Activated T-helper 9 cell treated with anti-CD3 and anti-CD28 coated beads, Interleukin-2, amount 50 U/mL, for 16 hours (primary cell): ENCODE results near the gene CNOT3.
"Not testable (repeated sequence)": the region's sequence is repeated elsewhere in the genome, so short reads cannot be mapped to it uniquely, and the experiment has no call there.

Experiments used
- DNase-seq: peaks from one replicate; pipeline ENCODE4 v3.0.0-alpha.2; 2020; ENCODE audit warnings: low read depth

The CNOT3 gene

DNA sequence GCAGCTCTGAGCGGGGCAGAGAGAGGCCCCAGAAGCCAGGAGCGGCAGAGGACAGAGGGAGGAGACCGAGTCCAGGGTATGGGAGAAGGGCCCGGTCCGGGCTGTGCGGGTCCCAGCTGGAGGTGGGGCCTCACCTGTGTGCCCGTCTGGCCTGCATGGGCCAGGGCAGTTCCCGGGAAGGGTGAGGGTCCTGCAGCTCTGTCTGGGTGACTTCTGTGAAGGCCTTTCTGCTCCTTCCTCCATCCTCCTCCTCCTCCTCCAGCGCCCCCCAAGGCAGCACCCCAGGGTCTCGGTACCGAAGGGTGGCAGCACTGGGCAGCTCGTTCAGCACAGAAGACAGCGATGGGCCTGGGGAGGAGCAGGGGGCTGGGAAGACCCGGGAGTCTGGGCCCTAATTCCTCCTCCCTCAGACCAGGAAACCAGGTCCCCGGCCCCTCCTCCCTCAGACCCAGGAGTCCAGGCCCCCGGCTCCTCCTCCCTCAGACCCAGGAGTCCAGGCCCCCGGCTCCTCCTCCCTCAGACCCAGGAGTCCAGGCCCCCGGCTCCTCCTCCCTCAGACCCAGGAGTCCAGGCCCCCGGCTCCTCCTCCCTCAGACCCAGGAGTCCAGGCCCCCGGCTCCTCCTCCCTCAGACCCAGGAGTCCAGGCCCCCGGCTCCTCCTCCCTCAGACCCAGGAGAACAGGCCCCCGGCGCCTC lies 34.3 kb downstream of the CNOT3 start:
- not testable (repeated sequence) for DNase-seq

DNA sequence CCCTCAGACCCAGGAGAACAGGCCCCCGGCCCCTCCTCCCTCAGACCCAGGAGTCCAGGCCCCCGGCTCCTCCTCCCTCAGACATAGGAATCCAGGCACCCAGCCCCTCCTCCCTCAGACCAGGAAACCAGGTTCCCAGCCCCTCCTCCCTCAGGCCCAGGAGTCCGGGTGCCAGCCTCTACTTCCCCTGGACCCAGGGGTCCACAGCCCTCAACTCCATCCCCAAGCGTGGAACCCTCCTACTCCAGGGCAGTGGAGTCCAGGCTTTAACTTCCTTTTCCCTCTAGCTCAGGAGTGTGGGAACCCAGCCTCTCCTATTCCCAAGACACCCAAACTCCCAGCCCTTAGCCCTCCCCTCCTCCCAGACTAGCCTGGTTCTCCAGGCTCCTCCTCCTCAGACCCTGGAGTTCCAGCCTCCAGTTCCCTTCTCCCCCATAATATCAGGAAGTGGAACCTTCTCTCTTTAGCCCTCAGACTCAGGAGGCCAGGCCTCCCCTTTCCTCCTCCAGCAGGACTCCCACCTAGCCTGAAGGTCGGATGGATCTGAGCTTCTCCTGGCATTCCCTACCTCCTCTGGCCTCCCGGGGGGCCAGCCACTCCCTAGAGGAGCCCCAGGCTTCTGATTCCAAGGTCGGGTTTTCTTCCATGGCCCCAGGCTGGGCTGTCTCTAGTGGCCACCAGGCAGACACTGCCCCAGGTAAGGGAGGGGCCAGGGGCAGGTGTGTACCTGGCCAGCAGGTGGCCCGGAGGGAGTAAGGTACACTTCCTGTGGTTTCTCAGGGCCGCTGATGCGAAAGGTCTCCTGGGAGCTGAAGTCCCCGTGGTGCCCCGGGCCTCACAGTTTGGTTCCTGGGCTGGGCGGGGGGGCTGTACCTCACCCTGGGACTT lies 35.2 kb downstream of the CNOT3 start, which contains the start of gene TMC4:
Gene TMC4 (minus strand): TSS at position 690 of the 888 bp plus-strand sequence. CDS start 43 bp downstream, at position 647.
- DNase-seq: no peak

DNA sequence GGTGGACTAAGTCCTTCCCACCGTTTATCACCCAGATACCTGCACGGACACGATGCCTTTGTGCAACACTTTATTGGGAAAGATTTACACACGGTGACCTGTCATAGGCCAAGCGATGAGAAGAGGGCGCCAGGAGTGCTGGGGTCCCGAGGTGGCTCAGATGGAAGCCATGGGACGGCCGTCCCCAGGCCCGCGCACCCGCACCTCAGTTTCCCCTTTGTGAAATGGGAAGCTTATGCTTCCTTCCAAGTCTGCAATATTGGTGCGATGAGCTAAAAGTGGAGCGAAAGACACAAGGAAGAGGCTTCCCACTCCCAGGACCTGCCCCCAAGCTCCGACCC lies 35.8 kb downstream of the CNOT3 start:
- DNase-seq: no peak

DNA sequence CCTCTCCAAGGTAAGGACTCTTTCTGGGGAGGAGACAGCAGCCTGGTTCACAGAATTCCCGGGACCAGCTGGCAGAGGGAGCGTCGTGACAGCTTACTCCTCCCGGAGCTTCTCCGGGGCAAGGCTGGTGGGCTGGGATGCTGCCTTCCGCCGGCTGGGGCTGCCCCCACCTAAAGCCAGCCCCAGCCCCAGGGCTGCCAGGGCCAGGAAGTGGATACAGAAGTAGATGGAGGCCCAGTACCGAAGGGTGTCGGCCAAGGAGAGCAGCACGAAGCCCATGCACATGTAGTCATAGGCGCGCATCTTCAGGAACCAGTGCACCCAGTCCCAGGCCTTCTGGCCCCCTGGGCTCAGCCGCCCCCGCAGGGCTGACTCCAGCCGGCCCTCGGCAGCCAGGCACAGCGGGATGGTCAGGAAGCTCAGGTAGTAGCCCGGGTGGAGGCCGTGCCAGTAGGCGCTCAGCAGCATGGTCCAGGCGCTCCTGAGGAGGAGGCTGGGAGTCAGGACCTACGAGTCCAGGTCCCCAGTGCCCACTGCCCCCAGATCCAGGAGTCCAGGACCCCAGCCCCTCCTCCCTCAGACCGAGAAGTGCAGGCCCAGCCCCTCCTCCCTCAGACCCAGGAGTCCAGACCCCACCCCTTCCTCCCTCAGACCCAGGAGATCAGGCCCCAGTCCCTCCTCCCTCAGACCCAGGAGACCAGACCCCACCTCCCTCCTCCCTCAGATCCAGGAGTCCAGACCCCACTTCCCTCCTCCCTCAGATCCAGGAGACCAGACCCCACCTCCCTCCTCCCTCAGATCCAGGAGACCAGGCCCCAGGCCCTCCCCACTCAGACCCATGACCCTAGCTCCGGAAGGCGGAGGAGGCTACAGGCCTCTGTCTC lies 36.6 kb downstream of the CNOT3 start:
- no peak for DNase-seq

DNA sequence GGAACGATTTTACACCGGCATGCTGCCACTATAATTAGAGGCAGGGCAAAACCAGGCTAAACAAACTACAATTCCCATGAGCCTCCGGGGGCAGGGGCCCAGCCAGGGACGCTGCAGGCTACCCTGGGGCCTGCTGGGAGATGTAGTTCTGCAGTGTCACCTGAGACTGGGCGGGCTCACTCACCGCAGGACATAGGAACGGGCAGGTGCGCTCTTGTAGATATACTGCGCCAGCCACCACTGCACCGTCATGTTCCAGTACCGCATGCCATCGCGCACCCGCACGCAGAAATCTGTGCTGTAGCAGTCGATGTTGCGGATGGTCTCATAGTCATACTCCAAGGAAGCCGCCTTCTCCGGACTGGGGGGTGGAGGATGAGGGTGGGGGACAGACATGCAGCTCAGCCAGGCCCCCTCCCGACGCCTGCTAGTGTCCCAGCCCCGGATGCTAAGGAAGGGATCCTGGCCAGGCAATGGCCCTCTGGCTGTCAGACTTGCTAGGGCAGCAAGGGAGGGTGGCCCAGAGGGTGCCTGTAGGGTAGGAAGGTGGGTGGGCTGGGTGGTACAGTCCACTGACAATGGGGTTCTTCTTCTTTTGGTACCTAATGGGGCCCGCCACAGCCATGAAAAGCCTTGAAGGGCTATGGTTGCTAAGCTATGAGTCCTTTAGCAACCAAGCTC lies 41.2 kb downstream of the CNOT3 start:
- no peak for DNase-seq

DNA sequence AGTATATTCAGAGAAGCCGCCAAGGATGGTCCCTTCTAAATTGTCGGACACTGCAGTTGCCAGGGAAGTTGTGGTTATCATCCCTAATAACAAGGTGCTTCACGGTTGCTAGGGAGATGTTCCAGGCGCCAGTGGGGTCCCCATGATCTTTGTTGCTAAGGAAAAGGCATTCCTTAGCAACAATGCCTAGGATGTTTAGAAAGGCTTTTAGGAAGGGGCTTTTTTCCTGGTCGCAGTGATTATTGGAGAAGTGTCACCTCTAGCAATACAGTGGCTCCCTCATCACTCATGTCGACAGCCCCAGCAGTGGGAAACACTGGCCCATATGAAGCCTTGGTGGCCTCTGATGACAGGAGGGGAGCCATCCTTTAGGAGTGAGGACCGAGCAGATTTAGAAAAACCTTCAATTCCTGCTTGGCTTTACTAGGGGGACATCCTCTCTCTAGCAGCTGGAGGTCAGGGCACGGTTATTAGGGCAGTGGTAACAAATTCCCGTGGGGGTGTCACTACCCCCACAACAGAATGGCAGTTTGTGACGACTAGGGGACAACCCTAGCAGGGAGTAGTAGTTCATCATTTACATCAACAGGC lies 41.8 kb downstream of the CNOT3 start:
- DNase-seq: no peak

DNA sequence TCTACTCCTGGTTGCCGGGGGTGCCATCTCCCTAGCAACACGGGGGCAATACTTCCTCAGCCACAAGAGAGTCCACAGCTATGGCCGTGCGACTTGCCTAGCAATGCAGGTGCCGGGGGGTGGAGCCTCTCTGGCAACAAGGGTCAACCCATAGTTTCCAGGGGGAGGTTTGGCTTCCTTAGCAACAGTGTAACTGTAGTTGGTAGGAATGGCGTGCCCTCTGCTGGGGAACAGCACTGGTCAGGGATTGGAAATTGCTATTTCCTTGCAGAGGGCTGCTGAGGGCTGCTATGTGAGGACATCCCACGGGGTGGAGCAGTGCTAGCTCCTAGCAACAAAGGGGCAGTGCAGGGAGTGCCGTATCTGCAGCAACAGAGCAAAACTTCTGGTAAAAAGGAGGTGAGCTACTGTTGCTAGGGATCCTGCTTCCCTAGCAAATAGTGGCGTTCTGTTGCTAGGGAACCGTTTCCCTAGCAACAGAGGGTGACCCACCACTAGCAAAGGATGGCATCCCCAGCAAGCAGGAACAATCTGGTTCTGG lies 42.4 kb downstream of the CNOT3 start:
- DNase-seq: no peak

DNA sequence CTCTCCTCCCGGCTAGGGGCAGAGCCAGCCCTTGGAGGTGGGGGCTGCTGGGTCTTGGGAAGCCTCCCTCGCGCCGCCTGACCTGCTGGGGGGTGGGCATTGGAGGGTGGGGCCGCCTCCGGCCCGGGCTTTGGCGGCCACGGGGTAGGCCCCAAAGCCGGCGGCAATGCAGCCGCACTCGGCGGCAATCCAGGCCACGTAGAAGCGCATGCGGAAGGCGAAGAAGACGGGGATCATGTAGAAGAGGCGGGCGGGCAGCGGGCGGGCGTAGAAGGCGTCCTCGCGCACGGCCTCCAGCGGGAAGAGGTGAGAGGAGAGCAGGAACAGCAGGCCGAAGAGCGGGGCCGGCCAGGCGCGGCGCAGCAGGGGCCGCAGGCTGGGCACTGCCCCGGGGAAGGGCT lies 43.1 kb downstream of the CNOT3 start:
- no peak for DNase-seq

DNA sequence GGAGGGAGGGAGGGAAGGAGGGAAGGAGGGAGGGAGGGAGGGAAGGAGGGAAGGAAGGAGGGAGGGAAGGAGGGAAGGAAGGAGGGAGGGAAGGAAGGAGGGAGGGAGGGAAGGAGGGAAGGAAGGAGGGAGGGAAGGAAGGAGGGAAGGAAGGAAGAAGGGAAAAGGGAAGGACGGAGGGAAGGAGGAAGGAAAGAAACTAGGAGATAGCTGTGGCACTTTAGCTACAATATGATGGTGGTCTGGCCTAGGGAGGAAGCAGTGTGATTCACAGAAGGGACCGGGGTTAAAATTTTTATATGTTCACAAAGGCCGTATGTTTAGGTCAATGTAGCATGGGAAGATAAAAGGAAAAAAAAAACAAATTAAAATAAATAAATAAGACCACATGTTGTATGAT lies 44.3 kb downstream of the CNOT3 start:
- DNase-seq: not testable (repeated sequence)

DNA sequence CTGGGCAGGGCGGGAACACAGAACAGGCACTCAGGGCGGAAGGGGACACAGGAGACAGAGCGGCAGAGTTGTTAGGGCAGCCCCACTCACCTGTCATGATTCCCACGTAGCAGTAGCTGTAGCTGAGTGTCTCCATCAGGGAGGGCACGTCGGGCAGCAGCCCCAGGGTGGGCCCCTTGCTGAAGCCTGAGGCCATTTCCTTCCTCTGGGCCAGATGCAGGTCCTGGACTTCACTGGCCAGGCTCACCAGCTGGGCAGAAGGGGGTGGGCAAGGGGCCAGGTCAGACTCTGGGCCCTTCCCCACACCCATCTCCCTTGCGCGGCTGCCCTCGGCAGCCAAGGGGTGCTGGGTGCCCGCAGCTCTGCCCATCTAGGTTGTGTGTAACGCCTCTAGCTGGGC lies 45.9 kb downstream of the CNOT3 start:
- no peak for DNase-seq

DNA sequence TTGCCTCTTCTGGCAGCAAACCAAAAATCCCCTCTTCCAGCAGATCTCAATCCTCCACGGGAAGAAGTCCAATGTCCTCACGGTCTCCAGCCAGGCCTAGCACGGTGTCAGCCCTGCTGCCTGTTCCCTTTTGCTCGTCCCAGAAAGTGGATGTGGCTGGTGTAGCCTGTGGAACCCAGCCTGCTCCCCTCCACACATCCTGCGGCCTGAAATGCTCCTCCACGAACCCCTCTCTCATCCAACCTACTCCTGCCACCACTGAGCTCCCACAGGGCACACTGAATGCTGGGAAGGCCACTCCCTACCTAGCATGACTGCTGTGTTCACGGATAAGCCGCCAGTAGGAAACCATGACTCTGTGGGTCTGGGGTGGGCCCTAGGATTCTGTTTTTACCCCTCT lies 48.8 kb downstream of the CNOT3 start:
- DNase-seq: no peak

DNA sequence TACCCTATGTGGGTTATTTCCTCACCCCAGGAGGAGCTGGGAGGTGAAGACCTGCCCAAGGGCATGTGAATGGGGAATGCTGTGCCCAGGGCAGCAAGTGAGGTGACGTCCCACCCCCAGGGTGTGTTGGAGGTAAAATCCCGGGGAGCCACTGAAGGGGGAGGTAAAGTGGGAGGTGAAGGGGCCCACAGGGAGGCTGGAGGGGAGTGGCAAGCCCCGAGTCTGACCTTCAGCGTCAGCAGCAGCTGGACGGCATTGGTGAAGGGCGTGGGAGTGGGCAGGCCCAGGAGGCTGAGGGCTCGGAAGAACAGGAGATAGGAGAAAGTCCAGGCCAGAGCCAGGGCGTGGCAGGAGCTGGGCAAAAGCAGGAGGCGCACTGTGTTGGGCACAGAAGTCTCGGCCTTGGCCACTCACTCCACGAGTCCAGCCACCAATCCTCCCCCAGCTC lies 49.4 kb downstream of the CNOT3 start:
- DNase-seq: no peak

DNA sequence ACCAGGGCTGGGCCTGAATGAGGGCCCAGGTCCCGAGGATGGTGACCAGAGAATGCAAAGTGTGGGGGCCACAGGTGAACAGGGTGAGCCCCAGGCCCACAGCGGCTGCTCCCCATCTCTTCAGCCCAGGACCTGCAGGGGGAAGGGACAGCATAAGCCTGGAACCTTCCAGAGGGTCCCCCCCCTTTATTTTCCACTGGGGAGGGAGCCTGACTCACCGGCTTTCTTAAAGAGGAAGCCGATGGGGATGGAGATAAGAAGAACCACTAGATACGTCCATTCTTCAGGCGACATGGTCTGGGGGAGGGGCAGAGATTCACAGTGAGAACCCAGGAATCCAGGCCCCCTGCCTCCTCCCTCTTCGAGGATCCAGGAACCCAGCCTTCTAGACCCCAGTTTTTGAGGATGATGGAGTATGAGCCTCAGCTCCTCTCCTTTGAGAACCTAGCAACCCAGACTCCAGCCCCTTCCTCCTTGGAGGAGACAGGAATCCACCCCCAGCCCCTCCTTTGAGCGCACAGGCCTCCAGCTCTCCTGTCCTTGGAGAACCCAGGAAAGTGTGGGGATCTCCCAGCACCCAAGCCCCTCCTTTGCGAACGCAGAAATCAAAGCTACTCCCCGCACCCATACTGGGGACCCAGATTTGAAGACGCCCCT lies 50.8 kb downstream of the CNOT3 start:
- peak; percentile 51 for DNase-seq

DNA sequence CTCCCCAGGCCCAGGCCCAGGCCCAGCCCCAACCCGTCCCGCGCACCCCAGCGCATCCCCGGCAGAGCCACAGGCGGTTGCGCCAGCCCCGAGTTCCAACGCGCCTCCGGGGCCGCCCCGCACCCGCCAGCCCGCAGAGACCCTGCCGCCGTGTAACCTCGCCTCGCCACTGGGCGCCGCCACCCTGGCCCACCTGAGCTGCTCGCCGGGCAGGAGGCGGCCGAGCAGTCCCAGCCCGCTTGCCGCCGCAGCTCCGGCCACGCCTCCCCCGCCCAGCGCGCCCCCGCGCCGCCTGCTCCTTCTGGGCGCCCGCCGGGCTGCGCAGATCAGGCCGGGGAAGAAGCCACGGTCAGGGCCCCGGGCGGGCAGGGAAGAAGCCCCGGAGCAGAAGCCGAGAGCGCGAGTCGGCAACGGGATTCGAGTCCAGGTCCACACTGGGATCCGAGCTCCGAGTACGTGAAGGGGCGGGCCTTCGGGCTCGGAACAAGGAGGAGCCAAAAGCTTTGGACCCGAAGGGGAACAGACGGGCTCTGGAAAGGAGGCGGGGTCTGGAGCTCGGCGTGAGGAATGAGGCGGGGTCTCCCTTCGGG lies 51.7 kb downstream of the CNOT3 start, which contains the start of gene MBOAT7:
Gene MBOAT7 (minus strand): TSS at position 436 of the 590 bp plus-strand sequence. CDS start 1,072 bp downstream, outside the sequence.
- no peak for DNase-seq

DNA sequence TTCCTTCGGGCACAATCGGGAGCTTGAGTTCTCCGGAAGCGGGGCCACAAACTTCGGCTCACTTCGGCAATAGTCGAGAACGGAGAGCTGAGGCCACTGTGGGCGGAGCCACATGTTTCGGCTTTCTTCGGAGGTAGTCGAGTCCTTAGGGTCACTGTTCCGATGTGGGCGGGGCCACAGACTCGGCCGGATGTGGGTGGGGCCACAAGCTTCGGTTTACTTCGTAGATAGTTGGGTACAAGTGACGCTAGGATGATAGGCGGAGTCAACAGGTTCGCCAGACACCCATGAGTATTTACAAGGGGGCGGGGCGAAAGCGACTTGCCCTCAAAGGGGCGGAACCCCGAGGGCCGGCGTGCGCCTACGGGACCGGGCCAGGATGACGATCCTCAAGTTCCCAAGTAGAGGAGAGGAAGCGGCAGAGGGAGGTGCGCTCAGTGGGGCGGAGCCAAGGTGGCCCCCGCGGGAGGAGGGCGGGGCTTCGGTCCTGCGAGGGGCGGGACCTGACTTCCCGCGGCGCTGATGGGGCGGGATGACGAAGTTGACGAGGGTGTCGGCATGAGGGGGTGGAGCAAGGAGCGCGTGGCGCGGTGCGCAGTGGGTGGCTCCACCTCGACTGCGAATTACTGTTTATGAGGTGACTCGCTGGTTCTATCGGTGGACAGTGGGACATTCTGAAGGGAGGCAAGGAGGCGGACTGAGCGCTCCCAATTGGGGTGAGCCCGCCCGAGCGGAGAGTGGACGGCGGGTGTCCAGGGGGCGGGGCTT lies 52.4 kb downstream of the CNOT3 start:
- peak; percentile 100 for DNase-seq

DNA sequence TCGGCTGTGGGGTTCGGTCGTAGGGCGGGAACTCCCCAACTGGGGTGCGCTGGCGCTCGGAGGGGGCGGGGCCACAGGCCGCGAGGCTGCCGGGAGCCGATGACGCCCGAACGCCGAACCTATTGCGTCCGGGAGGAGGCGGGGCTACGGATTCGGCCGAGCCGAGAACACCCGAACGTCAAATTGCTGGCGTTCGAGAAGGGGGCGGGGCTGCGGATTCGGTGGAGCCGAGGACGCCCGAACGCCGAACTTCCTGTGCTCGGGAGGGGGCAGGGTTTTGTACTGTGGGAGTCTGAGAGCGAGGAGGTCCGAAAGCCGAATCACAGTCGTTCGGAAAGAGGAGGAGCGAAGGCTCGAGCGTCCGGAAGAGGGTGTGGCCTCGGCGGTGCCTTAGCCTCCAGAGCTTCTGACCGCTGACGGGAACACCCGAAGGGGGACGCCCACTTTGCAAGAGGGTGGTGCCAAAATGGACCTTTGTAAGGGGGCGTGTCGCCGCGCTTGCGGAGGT lies 53.0 kb downstream of the CNOT3 start:
- peak; percentile 100 for DNase-seq

DNA sequence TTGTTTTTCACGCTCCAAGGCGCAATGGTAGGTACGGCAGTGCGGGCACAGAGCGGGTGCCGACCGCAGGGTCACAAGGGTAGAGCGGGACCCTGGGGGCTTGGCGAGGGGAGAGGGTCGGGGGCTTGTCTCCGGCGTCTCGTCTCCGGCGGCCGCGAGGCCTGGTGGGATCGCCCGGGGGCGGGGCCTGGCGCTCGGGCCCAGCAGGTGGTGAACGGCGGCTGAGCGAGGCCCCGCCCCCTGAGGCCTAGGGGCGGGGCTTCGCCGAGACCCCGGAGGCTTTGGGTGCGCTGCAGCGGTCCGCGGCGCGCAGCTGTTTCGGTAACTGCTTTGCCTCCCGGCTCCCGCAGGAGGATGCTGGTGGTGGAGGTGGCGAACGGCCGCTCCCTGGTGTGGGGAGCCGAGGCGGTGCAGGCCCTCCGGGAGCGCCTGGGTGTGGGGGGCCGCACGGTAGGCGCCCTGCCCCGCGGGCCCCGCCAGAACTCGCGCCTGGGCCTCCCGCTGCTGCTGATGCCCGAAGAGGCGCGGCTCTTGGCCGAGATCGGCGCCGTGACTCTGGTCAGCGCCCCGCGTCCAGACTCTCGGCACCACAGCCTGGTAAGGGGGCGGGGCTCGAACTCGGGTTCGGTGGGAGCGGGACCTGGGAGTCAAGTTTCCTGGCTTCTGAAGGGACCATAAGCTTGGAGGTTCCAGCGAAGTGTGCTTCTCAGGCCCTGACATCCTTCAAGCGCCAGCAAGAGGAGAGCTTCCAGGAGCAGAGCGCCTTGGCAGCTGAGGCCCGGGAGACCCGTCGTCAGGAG lies 53.6 kb downstream of the CNOT3 start, which contains the start of gene TSEN34:
Gene TSEN34 (plus strand): TSS at position 298 of the 800 bp plus-strand sequence. CDS start 57 bp downstream, at position 355.
- DNase-seq: peak; percentile 83
